CD14-positive monocyte (primary cell): ENCODE results near the gene SHB. TPM values are rescaled to one million over a fixed set of nuclear protein-coding genes. Genes with fewer than 3 reads are reported as not detected.
A peak's percentile ranks its signal among the peaks of the same experiment; 100 is the strongest.

Experiments used
- DNase-seq, 3 donors: peaks; one replicate each; pipeline ENCODE4 v3.0.0-alpha.2; 2011 to 2022
- H2AFZ ChIP-seq: 2 replicates; pipeline ENCODE4 v1.6.0; 2012; ENCODE audit warnings: mild to moderate bottlenecking, low read depth, low read length, inconsistent platforms; ENCODE audit not compliant: insufficient read depth, poor library complexity, severe bottlenecking
- H3K27ac ChIP-seq, 2 donors: 1 replicate in 1 of 2; 2 replicates in 1 of 2; pipeline ENCODE4 v1.5.1; 2012 to 2013; ENCODE audit warnings: low read length in 2 of 2, control low read depth in 1 of 2, inconsistent platforms in 1 of 2, low read depth in 1 of 2, mild to moderate bottlenecking in 1 of 2
- H3K27me3 ChIP-seq, 2 donors: one replicate each; pipeline versions ENCODE4 v1.6.0 to v1.6.1; 2011 to 2013; ENCODE audit warnings: low read length in 2 of 2; ENCODE audit not compliant: control insufficient read depth in 2 of 2, insufficient read depth in 2 of 2
- H3K36me3 ChIP-seq, 2 donors: replicated peaks in 1 of 2; 1 replicate in 1 of 2; 2 replicates in 1 of 2; pipeline versions ENCODE4 v1.5.1 to v1.6.1; 2012 to 2013; ENCODE audit warnings: low read length in 2 of 2, control low read depth in 1 of 2, inconsistent platforms in 1 of 2, mild to moderate bottlenecking in 1 of 2; ENCODE audit not compliant: insufficient read depth in 2 of 2, control insufficient read depth in 1 of 2
- H3K4me1 ChIP-seq, 2 donors: 1 replicate in 1 of 2; 2 replicates in 1 of 2; pipeline versions ENCODE4 v1.5.1 to v1.6.1; 2012 to 2013; ENCODE audit warnings: low read length in 2 of 2, control low read depth in 1 of 2, inconsistent platforms in 1 of 2, mild to moderate bottlenecking in 1 of 2, moderate library complexity in 1 of 2; ENCODE audit not compliant: insufficient read depth in 2 of 2, control insufficient read depth in 1 of 2
- H3K4me2 ChIP-seq: replicated peaks from 2 replicates; pipeline ENCODE3; 2012; ENCODE audit warnings: low read length, moderate library complexity, mild to moderate bottlenecking; ENCODE audit not compliant: poor library complexity, severe bottlenecking; ENCODE audit errors: extremely low read depth
- H3K4me3 ChIP-seq, 3 experiments: fragments of 200-600 bp in 1 of 3; sonication (generic) in 1 of 3; replicated peaks in 1 of 3; 1 replicate in 2 of 3; 2 replicates in 1 of 3; pipeline ENCODE4 v1.5.1; 2011 to 2013; ENCODE audit warnings: low read length in 3 of 3, mild to moderate bottlenecking in 3 of 3, control low read depth in 2 of 3, low read depth in 2 of 3, inconsistent platforms in 1 of 3, moderate library complexity in 1 of 3
- H3K79me2 ChIP-seq: 2 replicates; pipeline ENCODE4 v1.6.0; 2012; ENCODE audit warnings: mild to moderate bottlenecking, control low read depth, inconsistent platforms, low read length, moderate library complexity; ENCODE audit not compliant: insufficient read depth
- H3K9ac ChIP-seq: 2 replicates; pipeline ENCODE4 v1.6.0; 2017; ENCODE audit warnings: low read length, mild to moderate bottlenecking; ENCODE audit not compliant: insufficient read depth, poor library complexity, severe bottlenecking
- H3K9me3 ChIP-seq, 2 donors: replicated peaks in 1 of 2; 1 replicate in 1 of 2; 2 replicates in 1 of 2; pipeline versions ENCODE4 v1.5.1 to v1.6.1; 2012 to 2013; ENCODE audit warnings: low read length in 2 of 2, control low read depth in 1 of 2; ENCODE audit not compliant: control insufficient read depth in 1 of 2, insufficient read depth in 1 of 2
- H4K20me1 ChIP-seq: 2 replicates; pipeline ENCODE4 v1.6.0; 2012; ENCODE audit warnings: mild to moderate bottlenecking, low read length, control low read depth, moderate library complexity; ENCODE audit not compliant: insufficient read depth
- H3K27ac Mint-ChIP-seq, 7 donors: one replicate each; pipeline ENCODE4 v1.8.0; 2020; ENCODE audit warnings: mild to moderate bottlenecking in 7 of 7, mixed read lengths in 7 of 7, moderate library complexity in 6 of 7, inconsistent platforms in 2 of 7
- H3K27me3 Mint-ChIP-seq, 3 donors: one replicate each; pipeline ENCODE4 v1.8.0; 2021 to 2022; ENCODE audit warnings: low read depth in 3 of 3, mild to moderate bottlenecking in 3 of 3, mixed read lengths in 3 of 3, moderate library complexity in 3 of 3, inconsistent platforms in 1 of 3
- H3K36me3 Mint-ChIP-seq, 2 donors: one replicate each; pipeline ENCODE4 v1.8.0; 2020; ENCODE audit warnings: mixed read lengths in 2 of 2, inconsistent platforms in 1 of 2, mild to moderate bottlenecking in 1 of 2
- H3K4me1 Mint-ChIP-seq: one replicate; pipeline ENCODE4 v1.8.0; 2020; ENCODE audit warnings: mild to moderate bottlenecking, mixed read lengths
- H3K4me3 Mint-ChIP-seq, 2 donors: one replicate each; pipeline ENCODE4 v1.8.0; 2020; ENCODE audit warnings: mild to moderate bottlenecking in 2 of 2, mixed read lengths in 2 of 2, moderate library complexity in 1 of 2
- H3K9me3 Mint-ChIP-seq, 7 donors: one replicate each; pipeline ENCODE4 v1.8.0; 2020 to 2022; ENCODE audit warnings: mixed read lengths in 7 of 7, mild to moderate bottlenecking in 6 of 7, moderate library complexity in 6 of 7, inconsistent platforms in 2 of 7
- WGBS: methylation state at CpG from one replicate; pipeline ENCODE4 v1.1.5; 2013; ENCODE audit warnings: missing lambda C conversion rate; ENCODE audit not compliant: insufficient coverage; 5-methylcytosine and 5-hydroxymethylcytosine counted together
- intact Hi-C, 2 donors: fragments of 100-400 bp; cut with micrococcal nuclease; formaldehyde crosslinking; loops; one replicate each; pipeline versions ENCODE4 v1.15.0 to v1.15.1; 2023
- polyA plus RNA-seq, 3 donors: library from polyadenylated mRNA; depleted of rRNA in 1 of 3; unstranded in 2 of 3; stranded (reverse) in 1 of 3; fragments of 300-500 nt in 2 of 3; fragments of >200 nt in 1 of 3; fragmentation: Illumina TruSeq in 2 of 3; gene quantifications; 1 replicate in 2 of 3; 2 replicates in 1 of 3; pipeline ENCODE4 v1.2.3, GENCODE V29; 2012 to 2021
- TF ChIP-seq, protein P1 (sequence below): fragments of 200-600 bp; IDR thresholded peaks from one replicate; pipeline ENCODE4 v1.8.0; 2022; ENCODE audit warnings: antibody characterized with exemption, mild to moderate bottlenecking

Gene SHB
- polyA plus RNA-seq, 3 donors = 0.27 to 1.3 (median 0.31) TPM

DNA sequence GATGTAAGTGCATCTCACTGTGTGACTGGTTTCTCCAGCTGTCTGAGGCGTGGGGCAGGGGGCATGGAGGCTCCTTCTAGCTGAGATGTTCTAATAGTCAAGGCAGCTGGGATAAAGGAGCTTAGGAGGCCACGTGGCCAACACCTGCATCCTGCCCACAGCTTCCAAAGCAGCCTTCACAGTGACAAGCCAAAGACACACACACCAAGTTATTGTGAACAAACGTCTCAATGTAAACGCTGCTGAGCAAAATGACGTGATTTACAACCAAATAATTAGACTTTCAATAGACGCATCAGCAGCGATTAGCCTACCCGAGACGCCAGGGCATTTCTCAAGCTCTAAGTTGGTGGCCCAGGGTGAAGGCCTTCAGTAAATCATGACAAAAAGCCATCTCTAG, 141.9 kb downstream of the SHB start:
- Histone ChIP-seq H2AFZ (no peak overlapping the region), H3K27ac (no peak overlapping the region), H3K4me1 (peaks cover 14 to 32% of the 10 kb centered on the region in 2 donors), H3K9me3 (no peaks in the 10 kb centered on the region), H3K4me2 (no peak overlapping the region), H4K20me1 (no peaks in the 10 kb centered on the region), H3K27me3 (no peaks in the 10 kb centered on the region), H3K36me3 (no peaks in the 10 kb centered on the region), H3K79me2 (no peaks in the 10 kb centered on the region), H3K9ac (no peak overlapping the region), H3K4me3 (no peak overlapping the region)
- TF ChIP-seq, protein P1, sequence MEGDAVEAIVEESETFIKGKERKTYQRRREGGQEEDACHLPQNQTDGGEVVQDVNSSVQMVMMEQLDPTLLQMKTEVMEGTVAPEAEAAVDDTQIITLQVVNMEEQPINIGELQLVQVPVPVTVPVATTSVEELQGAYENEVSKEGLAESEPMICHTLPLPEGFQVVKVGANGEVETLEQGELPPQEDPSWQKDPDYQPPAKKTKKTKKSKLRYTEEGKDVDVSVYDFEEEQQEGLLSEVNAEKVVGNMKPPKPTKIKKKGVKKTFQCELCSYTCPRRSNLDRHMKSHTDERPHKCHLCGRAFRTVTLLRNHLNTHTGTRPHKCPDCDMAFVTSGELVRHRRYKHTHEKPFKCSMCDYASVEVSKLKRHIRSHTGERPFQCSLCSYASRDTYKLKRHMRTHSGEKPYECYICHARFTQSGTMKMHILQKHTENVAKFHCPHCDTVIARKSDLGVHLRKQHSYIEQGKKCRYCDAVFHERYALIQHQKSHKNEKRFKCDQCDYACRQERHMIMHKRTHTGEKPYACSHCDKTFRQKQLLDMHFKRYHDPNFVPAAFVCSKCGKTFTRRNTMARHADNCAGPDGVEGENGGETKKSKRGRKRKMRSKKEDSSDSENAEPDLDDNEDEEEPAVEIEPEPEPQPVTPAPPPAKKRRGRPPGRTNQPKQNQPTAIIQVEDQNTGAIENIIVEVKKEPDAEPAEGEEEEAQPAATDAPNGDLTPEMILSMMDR = no peak
- Mint-ChIP-seq H3K36me3 (no peaks in the 10 kb centered on the region), H3K4me1 (peaks cover 24% of the 10 kb centered on the region), H3K27ac (no peak overlapping the region), H3K4me3 (no peak overlapping the region), H3K27me3 (peaks cover 0 to 2% (median 0%) of the 10 kb centered on the region in 3 donors), H3K9me3 (peaks cover 0 to 4% (median 0%) of the 10 kb centered on the region in 7 donors)
- intact Hi-C loops = no loop called here
- no peak for DNase-seq
- 76% methylated on average over 8 of the region's 9 CpGs for WGBS

DNA sequence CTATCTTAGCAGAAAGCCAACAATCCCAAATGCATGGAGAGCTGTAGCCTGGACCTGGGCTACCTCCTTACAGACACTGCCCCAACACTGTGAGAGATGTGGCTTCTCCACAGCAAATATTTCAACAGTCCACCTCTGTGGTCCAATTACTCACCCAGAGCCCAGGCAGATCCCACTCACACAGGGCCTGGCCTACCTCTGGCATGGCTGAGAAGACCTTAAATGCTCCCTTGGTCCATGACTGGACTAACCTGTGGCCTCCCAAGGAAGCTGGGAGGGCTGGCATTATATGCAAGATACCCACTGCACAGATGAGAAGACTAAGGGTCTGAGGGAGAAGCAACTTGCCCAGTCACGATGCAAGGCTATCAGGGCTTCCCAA, 142.3 kb downstream of the SHB start:
- H3K4me3 Mint-ChIP-seq = no peak overlapping the region
- H3K27ac Mint-ChIP-seq = peak overlapping the region in 2 of 7 donors; percentile 30 to 55
- H3K36me3 Mint-ChIP-seq = no peaks in the 10 kb centered on the region
- Histone ChIP-seq H3K4me2 (no peak overlapping the region), H2AFZ (no peak overlapping the region), H3K79me2 (no peaks in the 10 kb centered on the region), H3K36me3 (no peaks in the 10 kb centered on the region), H4K20me1 (no peaks in the 10 kb centered on the region), H3K9ac (no peak overlapping the region), H3K9me3 (no peaks in the 10 kb centered on the region), H3K27ac (no peak overlapping the region), H3K27me3 (no peaks in the 10 kb centered on the region), H3K4me1 (peaks cover 14 to 32% of the 10 kb centered on the region in 2 donors), H3K4me3 (no peak overlapping the region)
- H3K9me3 Mint-ChIP-seq = peaks cover 0 to 4% (median 0%) of the 10 kb centered on the region in 7 donors
- WGBS = 100% methylated on average over 1 of the region's 1 CpG
- DNase-seq = no peak
- H3K4me1 Mint-ChIP-seq = peaks cover 24% of the 10 kb centered on the region
- H3K27me3 Mint-ChIP-seq = peaks cover 0 to 2% (median 0%) of the 10 kb centered on the region in 3 donors
- intact Hi-C loops = no loop called here
- TF ChIP-seq, protein P1 = no peak
